ENCODE results near the gene RBCK1. TPM values are rescaled to one million over a fixed set of nuclear protein-coding genes. Genes with fewer than 3 reads are reported as not detected.
"Not testable (repeated sequence)": the region's sequence is repeated elsewhere in the genome, so short reads cannot be mapped to it uniquely, and the experiment has no call there.

Gene RBCK1
- total and polyA plus RNA-seq, 8 donors, result 89.6 to 104 (median 98.7) TPM

DNA sequence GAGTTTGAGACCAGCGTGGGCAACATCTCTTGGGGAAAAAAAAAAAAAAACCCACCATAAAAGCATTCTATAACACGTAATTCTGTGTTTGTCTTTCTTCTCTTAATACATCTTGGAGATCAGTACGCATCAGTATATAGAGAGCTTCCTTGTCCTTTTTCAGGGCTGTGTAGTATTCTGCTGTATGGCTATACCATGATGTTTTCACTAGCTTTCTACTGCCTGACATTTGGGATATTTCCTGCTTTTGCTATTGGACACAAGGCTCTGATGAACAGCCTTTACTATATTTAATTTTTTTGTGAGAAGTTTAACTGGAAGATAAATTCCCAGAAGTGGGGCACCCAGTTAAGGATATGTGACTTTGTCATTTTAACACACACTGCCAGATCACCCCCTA is 20.6 kb upstream of the RBCK1 start:
- H3K27ac ChIP-seq, result no peak overlapping the region
- intact Hi-C loops (cut with DNase I), result no loop called here
- ATAC-seq (no peak), DNase-seq (no peak)
- TF ChIP-seq, protein P1, sequence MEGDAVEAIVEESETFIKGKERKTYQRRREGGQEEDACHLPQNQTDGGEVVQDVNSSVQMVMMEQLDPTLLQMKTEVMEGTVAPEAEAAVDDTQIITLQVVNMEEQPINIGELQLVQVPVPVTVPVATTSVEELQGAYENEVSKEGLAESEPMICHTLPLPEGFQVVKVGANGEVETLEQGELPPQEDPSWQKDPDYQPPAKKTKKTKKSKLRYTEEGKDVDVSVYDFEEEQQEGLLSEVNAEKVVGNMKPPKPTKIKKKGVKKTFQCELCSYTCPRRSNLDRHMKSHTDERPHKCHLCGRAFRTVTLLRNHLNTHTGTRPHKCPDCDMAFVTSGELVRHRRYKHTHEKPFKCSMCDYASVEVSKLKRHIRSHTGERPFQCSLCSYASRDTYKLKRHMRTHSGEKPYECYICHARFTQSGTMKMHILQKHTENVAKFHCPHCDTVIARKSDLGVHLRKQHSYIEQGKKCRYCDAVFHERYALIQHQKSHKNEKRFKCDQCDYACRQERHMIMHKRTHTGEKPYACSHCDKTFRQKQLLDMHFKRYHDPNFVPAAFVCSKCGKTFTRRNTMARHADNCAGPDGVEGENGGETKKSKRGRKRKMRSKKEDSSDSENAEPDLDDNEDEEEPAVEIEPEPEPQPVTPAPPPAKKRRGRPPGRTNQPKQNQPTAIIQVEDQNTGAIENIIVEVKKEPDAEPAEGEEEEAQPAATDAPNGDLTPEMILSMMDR (IDR thresholded peaks at IDR 0.05), result no peak
- H3K4me3 ChIP-seq, result no peak overlapping the region
- H3K36me3 ChIP-seq, result peaks cover 0 to 51% of the 10 kb centered on the region in 2 donors
- H3K4me1 ChIP-seq, result peaks cover 0 to 2% of the 10 kb centered on the region in 2 donors
- H3K27me3 ChIP-seq, result no peaks in the 10 kb centered on the region
- H3K9me3 ChIP-seq, result no peaks in the 10 kb centered on the region

DNA sequence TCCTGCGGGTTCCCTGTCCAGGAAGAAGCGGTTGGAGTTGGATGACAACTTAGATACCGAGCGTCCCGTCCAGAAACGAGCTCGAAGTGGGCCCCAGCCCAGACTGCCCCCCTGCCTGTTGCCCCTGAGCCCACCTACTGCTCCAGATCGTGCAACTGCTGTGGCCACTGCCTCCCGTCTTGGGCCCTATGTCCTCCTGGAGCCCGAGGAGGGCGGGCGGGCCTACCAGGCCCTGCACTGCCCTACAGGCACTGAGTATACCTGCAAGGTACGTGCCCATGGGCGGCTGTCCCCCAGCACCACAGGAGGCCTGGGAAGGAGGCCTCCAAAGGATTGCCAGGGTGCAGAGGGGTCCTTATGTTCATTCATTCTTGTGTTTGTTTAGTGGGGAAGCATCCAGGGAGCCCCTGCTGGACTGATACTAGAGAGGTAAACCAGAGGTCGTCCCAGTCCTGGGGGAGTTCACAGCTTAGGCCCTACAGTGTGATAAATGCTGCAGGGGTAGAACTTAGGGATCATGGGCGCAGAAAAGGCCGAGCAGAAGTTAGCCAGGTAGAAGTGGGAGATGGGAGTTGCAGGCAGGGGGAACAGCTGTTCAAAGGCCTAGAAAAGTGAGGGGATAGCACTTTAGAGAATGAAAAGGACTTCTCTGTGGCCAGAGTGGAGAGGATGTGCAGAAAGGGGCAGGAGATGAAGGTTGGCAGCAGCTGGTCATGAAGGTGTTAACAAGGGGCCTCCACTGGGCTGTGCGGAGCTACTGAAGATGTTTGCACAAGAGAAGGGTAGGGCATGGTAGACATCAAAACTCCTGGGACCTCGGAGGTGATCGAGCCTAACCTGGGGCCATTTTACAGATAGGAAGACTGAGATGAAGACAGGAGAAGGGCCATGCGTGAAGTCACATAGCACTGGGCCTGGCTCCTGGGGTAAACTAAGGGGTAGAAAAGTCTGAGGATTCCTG is 19.8 kb upstream of the RBCK1 start:
- no peak overlapping the region for H3K4me3 ChIP-seq
- H3K27me3 ChIP-seq, result no peaks in the 10 kb centered on the region
- no peaks in the 10 kb centered on the region for H3K4me1 ChIP-seq
- no peak for DNase-seq
- intact Hi-C loops (cut with DNase I), result no loop called here
- H3K36me3 ChIP-seq, result peaks cover 0 to 59% of the 10 kb centered on the region in 2 donors
- no peak for ATAC-seq
- H3K9me3 ChIP-seq, result no peaks in the 10 kb centered on the region
- TF ChIP-seq, protein P1 (IDR thresholded peaks at IDR 0.05), result no peak
- no peak overlapping the region for H3K27ac ChIP-seq

DNA sequence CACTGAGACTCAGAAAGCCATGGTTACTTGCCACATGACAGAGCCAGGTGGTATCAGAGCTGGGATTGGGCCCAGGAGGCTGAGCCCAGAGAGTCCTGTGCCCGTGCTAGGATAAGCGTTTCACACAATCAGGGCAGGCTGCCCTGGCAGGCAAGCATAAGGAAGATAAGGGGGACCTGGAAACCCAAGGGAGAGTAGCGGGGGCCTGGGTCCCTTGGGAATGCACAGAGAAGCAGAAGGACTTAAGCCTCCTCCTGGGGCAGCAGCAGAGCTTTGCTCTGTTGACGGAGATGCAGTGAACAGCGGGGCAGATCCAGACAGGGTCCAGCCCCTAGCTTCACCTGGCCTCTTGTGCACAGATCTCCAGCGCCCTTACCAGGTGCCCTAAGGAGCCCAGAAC is 18.9 kb upstream of the RBCK1 start:
- H3K4me1 ChIP-seq, result no peaks in the 10 kb centered on the region
- no peak overlapping the region for H3K27ac ChIP-seq
- no peaks in the 10 kb centered on the region for H3K27me3 ChIP-seq
- intact Hi-C loops (cut with DNase I), result no loop called here
- peaks cover 0 to 68% of the 10 kb centered on the region in 2 donors for H3K36me3 ChIP-seq
- no peaks in the 10 kb centered on the region for H3K9me3 ChIP-seq
- no peak for ATAC-seq
- no peak overlapping the region for H3K4me3 ChIP-seq
- TF ChIP-seq, protein P1 (IDR thresholded peaks at IDR 0.05), result no peak
- no peak for DNase-seq

DNA sequence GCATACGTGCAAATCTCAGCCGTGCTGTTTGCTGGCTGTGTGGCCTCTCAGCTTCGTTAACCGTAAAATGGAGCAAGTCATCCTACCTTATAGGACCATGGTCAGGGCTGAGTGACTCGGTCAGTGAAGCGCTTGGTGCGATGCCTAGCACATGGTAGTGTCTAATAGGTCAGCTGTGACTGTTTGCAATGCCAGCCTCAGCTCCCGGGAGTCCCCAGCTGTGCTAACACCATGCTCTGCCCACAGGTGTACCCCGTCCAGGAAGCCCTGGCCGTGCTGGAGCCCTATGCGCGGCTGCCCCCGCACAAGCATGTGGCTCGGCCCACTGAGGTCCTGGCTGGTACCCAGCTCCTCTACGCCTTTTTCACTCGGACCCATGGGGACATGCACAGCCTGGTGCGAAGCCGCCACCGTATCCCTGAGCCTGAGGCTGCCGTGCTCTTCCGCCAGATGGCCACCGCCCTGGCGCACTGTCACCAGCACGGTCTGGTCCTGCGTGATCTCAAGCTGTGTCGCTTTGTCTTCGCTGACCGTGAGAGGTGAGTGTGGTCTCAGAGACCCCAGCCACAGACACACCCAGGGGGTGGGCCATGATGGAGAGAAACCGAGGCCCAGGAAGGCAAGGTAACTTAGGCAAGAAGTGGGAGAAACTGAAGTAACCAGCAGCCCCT is 16.9 kb upstream of the RBCK1 start:
- Histone ChIP-seq H3K27ac (no peak overlapping the region), H3K4me3 (no peak overlapping the region), H3K27me3 (no peaks in the 10 kb centered on the region), H3K4me1 (no peaks in the 10 kb centered on the region), H3K36me3 (peaks cover 0 to 87% of the 10 kb centered on the region in 2 donors), H3K9me3 (no peaks in the 10 kb centered on the region)
- ATAC-seq, result no peak
- intact Hi-C loops (cut with DNase I), result no loop called here
- TF ChIP-seq, protein P1 (IDR thresholded peaks at IDR 0.05), result no peak
- no peak for DNase-seq

DNA sequence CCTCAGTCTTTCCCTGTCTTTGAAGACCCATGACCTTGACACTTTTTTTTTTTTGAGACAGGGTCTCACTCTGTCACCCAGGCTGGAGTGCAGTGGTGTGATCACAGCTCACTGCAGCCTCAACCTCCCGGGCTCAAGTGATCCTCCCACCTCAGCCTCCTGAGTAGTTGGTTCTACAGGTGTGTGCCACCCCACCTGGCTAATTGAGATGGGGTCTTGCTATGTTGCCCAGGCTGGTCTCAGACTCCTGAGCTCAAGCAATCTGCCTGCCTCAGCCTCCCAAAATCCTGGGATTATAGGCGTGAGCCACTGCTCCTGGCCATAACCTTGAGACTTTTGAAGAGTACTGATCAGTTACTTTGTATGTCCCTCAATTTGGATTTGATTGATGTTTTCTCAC is 14.8 kb upstream of the RBCK1 start:
- H3K4me3 ChIP-seq; H3K4me1 ChIP-seq; H3K27me3 ChIP-seq; H3K9me3 ChIP-seq; H3K27ac ChIP-seq; ATAC-seq; intact Hi-C loops (cut with DNase I); DNase-seq: not testable (repeated sequence)
- H3K36me3 ChIP-seq, result peaks cover 0 to 100% of the 10 kb centered on the region in 2 donors

All from left lung (tissue), 10 donors.